Activated naive CD4-positive, alpha-beta T cell treated with anti-CD3 and anti-CD28 coated beads, Interleukin-2, amount 10 ng/mL, durations not matched to agents 7 days and 5 days (primary cell): Measurements from ENCODE around the gene KLRF1.
A peak's percentile ranks its signal among the peaks of the same experiment; 100 is the strongest.

ENCODE experiments used
- CTCF ChIA-PET: fragments of 350-600 bp; sonication (Branson Sonifier 250); formaldehyde crosslinking; loops from one replicate; lab custom pipeline; 2021; ENCODE audit warnings: antibody characterized with exemption; lab: Charles Lee
- DNase-seq: peaks from one replicate; pipeline ENCODE4 v3.0.0-alpha.2; 2020
- H3K27ac Mint-ChIP-seq: one replicate; pipeline ENCODE4 v1.8.0; 2021; ENCODE audit warnings: mild to moderate bottlenecking, moderate library complexity, mixed read lengths
- H3K27me3 Mint-ChIP-seq: one replicate; pipeline ENCODE4 v1.8.0; 2021; ENCODE audit warnings: mild to moderate bottlenecking, mixed read lengths
- H3K36me3 Mint-ChIP-seq: one replicate; pipeline ENCODE4 v1.8.0; 2021; ENCODE audit warnings: mixed read lengths
- H3K4me1 Mint-ChIP-seq: one replicate; pipeline ENCODE4 v1.8.0; 2021; ENCODE audit warnings: mixed read lengths
- H3K4me3 Mint-ChIP-seq: one replicate; pipeline ENCODE4 v1.8.0; 2021; ENCODE audit warnings: mild to moderate bottlenecking, moderate library complexity, mixed read lengths
- H3K9me3 Mint-ChIP-seq: one replicate; pipeline ENCODE4 v1.8.0; 2021; ENCODE audit warnings: mixed read lengths

Gene KLRF1

DNA sequence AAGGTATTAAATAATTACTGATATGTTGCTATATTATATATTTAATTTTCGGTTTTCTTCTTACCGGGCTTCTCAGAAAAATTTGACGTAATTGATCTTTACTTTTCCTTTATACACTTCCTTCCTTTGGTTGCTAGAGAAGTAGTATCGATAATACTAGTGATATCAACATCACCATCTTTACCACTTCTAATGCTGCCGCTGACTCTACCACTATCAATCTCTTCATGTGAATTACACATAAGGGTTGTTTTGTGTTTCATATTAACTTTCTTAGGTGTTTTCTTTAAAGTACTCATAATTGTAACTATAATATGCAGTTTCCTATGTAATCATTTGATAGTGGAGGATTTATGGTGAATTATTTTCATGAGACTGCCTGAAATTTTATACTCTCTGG lies 30.9 kb upstream of the KLRF1 start:
- peaks cover 60% of the 10 kb centered on the region for H3K4me1 Mint-ChIP-seq
- CTCF ChIA-PET, result interaction anchor here (3.2 to 10.7 kb wide), 3 partner anchors 18 to 71 kb away, joined by 15 to 657 read pairs (median 31); partner anchors contain the start of genes CD69 and CLEC2B

DNA sequence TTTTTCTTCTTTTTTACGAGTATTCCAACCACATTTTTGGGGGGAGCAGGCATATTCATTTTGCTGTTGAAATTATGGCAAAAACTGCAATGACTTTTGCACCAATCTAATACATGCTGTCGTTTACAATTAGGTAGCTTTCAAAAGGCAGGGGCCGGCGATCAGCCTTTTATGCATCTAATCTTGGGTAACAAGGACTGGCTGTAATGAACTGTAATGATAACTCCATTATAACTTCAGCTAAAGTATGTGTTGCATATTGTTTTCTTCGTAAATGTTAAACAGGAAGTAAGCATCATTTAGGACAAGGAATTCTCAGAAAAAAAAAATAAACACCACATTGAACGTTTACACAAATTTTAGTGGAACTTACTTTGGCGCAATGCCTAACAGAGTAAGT lies 30.3 kb upstream of the KLRF1 start:
- Mint-ChIP-seq H3K27me3 (no peaks in the 10 kb centered on the region), H3K4me1 (peaks cover 53% of the 10 kb centered on the region), H3K9me3 (peaks cover 4% of the 10 kb centered on the region), H3K27ac (peak overlapping the region; percentile 95), H3K36me3 (peaks cover 7% of the 10 kb centered on the region), H3K4me3 (peak overlapping the region; percentile 74)
- CTCF ChIA-PET, result interaction anchor here (1.1 to 10.7 kb wide), 11 partner anchors 11 to 164 kb away, joined by 3 to 657 read pairs (median 6); partner anchors contain the start of genes CD69 and CLEC2B
- DNase-seq, result peak; percentile 50

More for the DNA sequence above, 30.9 kb upstream of the KLRF1 start:
- H3K27me3 Mint-ChIP-seq, result no peaks in the 10 kb centered on the region
- H3K27ac Mint-ChIP-seq, result peak overlapping the region; percentile 95
- H3K36me3 Mint-ChIP-seq, result peaks cover 13% of the 10 kb centered on the region
- peaks cover 6% of the 10 kb centered on the region for H3K9me3 Mint-ChIP-seq
- DNase-seq, result no peak
- H3K4me3 Mint-ChIP-seq, result peak overlapping the region; percentile 74

DNA sequence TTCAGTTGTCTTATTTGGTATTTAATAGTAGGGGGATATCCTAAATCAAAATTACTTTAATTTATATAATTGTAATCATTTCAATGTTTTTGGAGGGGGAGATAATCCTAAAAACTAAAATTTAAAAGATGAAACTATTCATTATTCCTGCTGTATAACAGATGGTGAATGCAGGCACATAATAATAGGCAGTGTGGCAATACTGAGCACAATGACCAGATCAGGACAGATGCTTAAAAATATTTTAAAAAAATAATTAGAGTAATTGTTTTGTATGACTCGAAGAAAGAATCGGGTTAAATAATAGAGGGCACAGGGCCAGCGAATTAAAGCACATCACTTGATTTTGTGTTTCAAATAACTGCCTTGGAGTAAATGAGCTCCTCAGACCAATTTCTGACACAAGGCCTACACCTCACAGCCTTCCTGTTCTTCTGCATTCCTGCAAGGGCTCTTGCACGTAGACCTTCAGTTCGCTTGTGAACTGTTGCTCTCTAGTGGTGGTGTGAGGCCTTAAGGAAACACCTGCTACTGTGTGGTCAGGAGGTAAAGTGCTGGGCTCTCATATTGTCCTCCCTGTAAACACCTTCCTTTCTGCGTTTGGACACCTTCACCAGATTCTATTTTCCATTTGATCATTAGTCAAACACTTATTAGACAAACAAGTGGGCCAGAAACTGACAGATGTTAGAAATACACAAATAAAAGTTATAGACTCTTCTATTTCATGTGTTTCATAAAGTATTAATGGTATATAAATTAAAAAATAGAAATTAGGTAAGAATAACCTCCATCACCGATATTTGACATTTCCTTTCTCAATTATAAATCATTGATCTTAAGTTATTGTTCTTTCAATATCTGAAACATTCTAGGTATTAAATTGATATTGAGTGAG lies 29.3 kb upstream of the KLRF1 start:
- H3K4me3 Mint-ChIP-seq, result peak overlapping the region; percentile 74
- H3K4me1 Mint-ChIP-seq, result peaks cover 45% of the 10 kb centered on the region
- DNase-seq, result peak; percentile 81
- H3K27ac Mint-ChIP-seq, result peak overlapping the region; percentile 95
- CTCF ChIA-PET, result interaction anchor here (0.6 to 10.7 kb wide), 20 partner anchors 8 to 345 kb away, joined by 3 to 657 read pairs (median 4); partner anchors contain the start of genes CD69, CLEC2B and CLEC2D
- peaks cover 4% of the 10 kb centered on the region for H3K27me3 Mint-ChIP-seq
- peaks cover 3% of the 10 kb centered on the region for H3K9me3 Mint-ChIP-seq
- peaks cover 3% of the 10 kb centered on the region for H3K36me3 Mint-ChIP-seq

DNA sequence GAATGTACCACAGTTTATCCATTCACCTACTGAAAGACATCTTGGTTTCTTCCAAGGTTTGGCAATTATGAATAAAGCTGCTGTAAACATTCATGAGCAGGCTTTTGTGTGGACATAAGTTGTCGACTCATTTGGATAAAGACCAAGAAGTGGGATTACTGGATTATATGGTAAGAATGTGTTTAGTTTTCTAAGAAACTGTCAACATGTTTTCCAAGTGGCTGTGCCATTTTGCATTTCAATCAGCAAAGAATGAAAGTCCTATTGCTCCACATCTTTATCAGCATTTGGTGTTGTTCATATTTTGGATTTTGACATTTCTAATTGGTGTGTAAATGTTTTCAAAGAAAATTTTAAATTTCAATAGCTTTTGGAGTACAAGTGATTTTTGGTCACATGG lies 27.3 kb upstream of the KLRF1 start:
- no peak overlapping the region for H3K4me3 Mint-ChIP-seq
- DNase-seq, result no peak
- H3K36me3 Mint-ChIP-seq, result no peaks in the 10 kb centered on the region
- H3K27ac Mint-ChIP-seq, result no peak overlapping the region
- H3K27me3 Mint-ChIP-seq, result peaks cover 10% of the 10 kb centered on the region
- CTCF ChIA-PET, result interaction anchor here (0.8 to 10.7 kb wide), 6 partner anchors 10 to 340 kb away, joined by 3 to 657 read pairs (median 6); partner anchors contain the start of gene CD69
- H3K4me1 Mint-ChIP-seq, result peaks cover 29% of the 10 kb centered on the region
- H3K9me3 Mint-ChIP-seq, result peaks cover 3% of the 10 kb centered on the region

DNA sequence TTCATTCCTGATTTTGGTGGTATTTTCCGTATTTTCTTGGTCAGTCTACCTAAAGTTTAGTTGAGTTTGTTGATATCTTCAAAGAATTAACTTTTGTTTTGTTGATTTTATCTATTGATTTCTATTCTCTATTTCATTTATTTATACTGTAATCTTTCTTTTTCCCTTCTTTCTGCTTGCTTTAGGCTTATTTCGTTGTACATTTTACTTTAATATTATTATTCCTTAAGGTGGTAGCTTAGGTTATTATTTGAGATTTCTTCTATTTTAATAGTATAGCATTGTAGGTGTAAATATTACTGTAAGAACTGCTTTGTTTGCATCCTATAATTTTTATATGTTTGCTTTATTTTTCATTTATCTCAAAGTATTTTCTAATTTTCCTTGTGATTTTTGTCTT lies 21.4 kb upstream of the KLRF1 start:
- no peak for DNase-seq
- CTCF ChIA-PET, result interaction anchor here (1.3 to 5.6 kb wide), 2 partner anchors 8 to 56 kb away, joined by 8 to 32 read pairs; no protein-coding TSS in a partner anchor
- Mint-ChIP-seq H3K27ac (no peak overlapping the region), H3K36me3 (no peaks in the 10 kb centered on the region), H3K27me3 (peaks cover 23% of the 10 kb centered on the region), H3K9me3 (peaks cover 3% of the 10 kb centered on the region), H3K4me3 (no peak overlapping the region), H3K4me1 (peaks cover 7% of the 10 kb centered on the region)

DNA sequence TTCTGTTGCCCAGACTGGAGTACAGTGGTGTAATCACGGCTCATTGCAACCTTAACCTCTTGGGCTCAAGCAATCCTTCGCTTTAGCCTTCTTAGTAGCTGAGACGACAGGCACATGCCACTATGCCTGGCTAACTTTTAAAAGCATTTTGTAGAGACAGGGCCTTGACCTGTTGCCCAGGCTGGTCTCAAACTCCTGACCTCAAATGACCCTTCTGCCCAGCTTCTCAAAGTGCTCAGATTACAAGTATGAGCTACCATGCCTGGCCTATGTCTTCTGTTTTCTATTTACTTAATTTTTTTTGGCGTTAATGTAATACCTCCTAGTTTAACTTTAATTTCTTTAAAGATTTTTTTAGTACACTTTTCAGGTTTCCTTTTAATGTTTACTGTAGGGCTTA lies 20.6 kb upstream of the KLRF1 start:
- no peak overlapping the region for H3K27ac Mint-ChIP-seq
- DNase-seq, result no peak
- CTCF ChIA-PET, result interaction anchor here (1.3 to 5.6 kb wide), 2 partner anchors 9 to 57 kb away, joined by 8 to 32 read pairs; no protein-coding TSS in a partner anchor
- H3K9me3 Mint-ChIP-seq, result no peaks in the 10 kb centered on the region
- H3K36me3 Mint-ChIP-seq, result no peaks in the 10 kb centered on the region
- H3K4me1 Mint-ChIP-seq, result peaks cover 9% of the 10 kb centered on the region
- peaks cover 27% of the 10 kb centered on the region for H3K27me3 Mint-ChIP-seq
- no peak overlapping the region for H3K4me3 Mint-ChIP-seq

DNA sequence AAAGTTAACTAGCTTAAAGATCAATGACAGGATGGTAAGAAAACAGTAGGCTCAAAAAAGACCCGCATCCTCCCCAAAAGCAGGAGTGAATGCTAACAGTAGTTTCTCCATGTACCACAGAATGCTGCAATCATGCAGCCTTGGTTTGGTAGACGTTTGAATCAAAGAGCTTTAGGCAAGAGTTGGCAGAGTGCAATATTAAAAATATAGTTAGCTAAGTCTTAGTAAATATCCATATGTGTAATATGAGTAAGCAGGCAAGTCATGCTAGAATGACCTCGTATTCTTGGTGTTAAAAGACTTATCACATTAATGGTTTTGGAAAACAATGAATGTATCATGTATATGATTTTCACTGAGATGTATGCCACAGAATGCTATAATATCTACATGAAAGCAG lies 18.8 kb upstream of the KLRF1 start:
- H3K4me1 Mint-ChIP-seq, result peaks cover 14% of the 10 kb centered on the region
- no peaks in the 10 kb centered on the region for H3K9me3 Mint-ChIP-seq
- H3K27me3 Mint-ChIP-seq, result peaks cover 26% of the 10 kb centered on the region
- no peak overlapping the region for H3K27ac Mint-ChIP-seq
- DNase-seq, result no peak
- H3K36me3 Mint-ChIP-seq, result no peaks in the 10 kb centered on the region
- CTCF ChIA-PET, result interaction anchor here (0.8 to 5.6 kb wide), 4 partner anchors 11 to 206 kb away, joined by 3 to 32 read pairs (median 4); no protein-coding TSS in a partner anchor
- no peak overlapping the region for H3K4me3 Mint-ChIP-seq

DNA sequence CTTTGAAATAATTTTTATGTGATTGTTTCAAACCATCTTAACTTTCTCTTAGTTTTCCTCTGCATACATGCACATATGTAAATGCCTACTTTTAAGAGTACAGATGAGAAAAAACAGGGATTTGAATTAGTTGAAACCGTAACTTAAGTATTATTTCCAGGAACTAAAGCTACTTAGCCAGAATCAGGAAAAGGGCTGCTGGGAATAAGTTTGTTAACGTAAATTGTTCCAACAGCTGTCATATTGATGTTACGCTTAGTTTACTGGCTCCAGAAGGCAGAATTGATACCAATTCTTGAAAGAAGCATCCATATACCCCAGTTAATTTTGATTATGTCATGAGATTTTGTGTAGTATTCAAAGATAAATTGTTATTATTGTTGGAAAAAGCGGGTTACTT lies 17.9 kb upstream of the KLRF1 start:
- Mint-ChIP-seq H3K27ac (no peak overlapping the region), H3K27me3 (peaks cover 30% of the 10 kb centered on the region), H3K36me3 (no peaks in the 10 kb centered on the region), H3K9me3 (no peaks in the 10 kb centered on the region), H3K4me1 (peaks cover 22% of the 10 kb centered on the region), H3K4me3 (no peak overlapping the region)
- CTCF ChIA-PET, result interaction anchor here (0.8 to 5.6 kb wide), 5 partner anchors 10 to 131 kb away, joined by 3 to 32 read pairs (median 5); no protein-coding TSS in a partner anchor
- no peak for DNase-seq

DNA sequence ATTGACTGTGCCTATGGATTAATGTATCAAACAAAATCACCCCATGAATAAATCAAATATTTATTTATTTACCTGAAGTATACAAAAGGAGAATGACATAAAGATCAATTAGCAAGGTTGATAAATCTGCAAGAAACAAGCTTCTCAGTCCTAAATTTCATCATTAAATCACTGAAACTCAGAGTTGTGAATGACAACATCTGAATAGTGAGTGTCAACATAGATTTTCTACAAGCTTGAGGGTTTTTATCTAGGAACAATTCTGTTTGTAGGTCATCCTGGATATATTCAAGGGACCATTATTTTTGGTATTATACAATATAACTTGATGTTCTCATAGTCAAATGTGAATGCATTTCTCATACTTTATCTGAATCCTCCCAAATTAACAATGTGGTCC lies 17.4 kb upstream of the KLRF1 start:
- DNase-seq, result no peak
- no peaks in the 10 kb centered on the region for H3K9me3 Mint-ChIP-seq
- H3K27ac Mint-ChIP-seq, result no peak overlapping the region
- no peaks in the 10 kb centered on the region for H3K36me3 Mint-ChIP-seq
- H3K27me3 Mint-ChIP-seq, result peaks cover 30% of the 10 kb centered on the region
- no peak overlapping the region for H3K4me3 Mint-ChIP-seq
- CTCF ChIA-PET, result interaction anchor here (0.9 to 5.6 kb wide), 6 partner anchors 10 to 102 kb away, joined by 3 to 32 read pairs (median 4); no protein-coding TSS in a partner anchor
- H3K4me1 Mint-ChIP-seq, result peaks cover 23% of the 10 kb centered on the region

DNA sequence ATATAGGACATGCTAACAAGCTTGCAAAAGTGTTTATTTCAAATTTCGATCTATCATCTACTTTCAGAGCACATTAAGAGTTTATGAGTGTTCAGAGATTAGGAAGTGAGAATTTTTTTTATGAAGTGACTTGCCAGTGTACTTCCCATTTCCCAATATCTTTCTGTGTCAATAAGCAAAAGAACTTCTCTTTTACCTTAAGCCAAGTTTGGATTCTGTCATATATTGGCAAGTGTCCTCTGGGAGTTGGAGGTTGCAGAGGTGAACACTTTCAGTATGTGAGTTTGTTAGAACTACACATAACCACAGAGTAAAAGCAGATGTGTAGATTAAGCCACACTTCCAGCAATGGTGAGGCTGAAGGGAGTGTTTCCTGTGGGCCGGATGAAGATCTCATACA lies 16.6 kb upstream of the KLRF1 start:
- Mint-ChIP-seq H3K4me3 (no peak overlapping the region), H3K27ac (no peak overlapping the region), H3K36me3 (no peaks in the 10 kb centered on the region), H3K4me1 (peaks cover 23% of the 10 kb centered on the region), H3K27me3 (peaks cover 30% of the 10 kb centered on the region), H3K9me3 (no peaks in the 10 kb centered on the region)
- DNase-seq, result no peak
- CTCF ChIA-PET, result interaction anchor here (0.9 to 5.6 kb wide), 6 partner anchors 11 to 101 kb away, joined by 3 to 56 read pairs (median 4); no protein-coding TSS in a partner anchor

DNA sequence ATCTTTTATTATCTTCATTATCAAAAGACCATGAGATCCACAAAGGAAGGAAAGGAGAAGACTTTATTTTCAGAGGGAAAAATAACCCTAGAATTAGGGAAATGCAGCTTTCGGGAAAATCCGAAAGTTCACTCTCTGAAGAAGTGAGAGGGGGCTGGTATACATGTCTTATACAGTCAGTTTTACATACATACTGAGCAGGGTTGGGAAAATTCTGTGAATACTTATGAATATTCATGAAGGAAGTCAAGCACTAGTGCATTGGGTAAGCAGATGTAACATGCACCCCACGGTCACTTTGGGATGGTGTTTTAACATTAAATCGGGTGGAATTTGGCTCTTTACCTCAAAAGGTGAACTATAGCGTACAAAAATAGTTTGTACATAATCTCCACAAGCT lies 15.7 kb upstream of the KLRF1 start:
- Mint-ChIP-seq H3K4me3 (no peak overlapping the region), H3K27me3 (peaks cover 28% of the 10 kb centered on the region), H3K27ac (no peak overlapping the region), H3K36me3 (no peaks in the 10 kb centered on the region), H3K4me1 (peaks cover 23% of the 10 kb centered on the region), H3K9me3 (no peaks in the 10 kb centered on the region)
- DNase-seq, result no peak
- CTCF ChIA-PET, result interaction anchor here (1.1 to 4.0 kb wide), 3 partner anchors 61 to 128 kb away, joined by 4 to 56 read pairs (median 6); no protein-coding TSS in a partner anchor

DNA sequence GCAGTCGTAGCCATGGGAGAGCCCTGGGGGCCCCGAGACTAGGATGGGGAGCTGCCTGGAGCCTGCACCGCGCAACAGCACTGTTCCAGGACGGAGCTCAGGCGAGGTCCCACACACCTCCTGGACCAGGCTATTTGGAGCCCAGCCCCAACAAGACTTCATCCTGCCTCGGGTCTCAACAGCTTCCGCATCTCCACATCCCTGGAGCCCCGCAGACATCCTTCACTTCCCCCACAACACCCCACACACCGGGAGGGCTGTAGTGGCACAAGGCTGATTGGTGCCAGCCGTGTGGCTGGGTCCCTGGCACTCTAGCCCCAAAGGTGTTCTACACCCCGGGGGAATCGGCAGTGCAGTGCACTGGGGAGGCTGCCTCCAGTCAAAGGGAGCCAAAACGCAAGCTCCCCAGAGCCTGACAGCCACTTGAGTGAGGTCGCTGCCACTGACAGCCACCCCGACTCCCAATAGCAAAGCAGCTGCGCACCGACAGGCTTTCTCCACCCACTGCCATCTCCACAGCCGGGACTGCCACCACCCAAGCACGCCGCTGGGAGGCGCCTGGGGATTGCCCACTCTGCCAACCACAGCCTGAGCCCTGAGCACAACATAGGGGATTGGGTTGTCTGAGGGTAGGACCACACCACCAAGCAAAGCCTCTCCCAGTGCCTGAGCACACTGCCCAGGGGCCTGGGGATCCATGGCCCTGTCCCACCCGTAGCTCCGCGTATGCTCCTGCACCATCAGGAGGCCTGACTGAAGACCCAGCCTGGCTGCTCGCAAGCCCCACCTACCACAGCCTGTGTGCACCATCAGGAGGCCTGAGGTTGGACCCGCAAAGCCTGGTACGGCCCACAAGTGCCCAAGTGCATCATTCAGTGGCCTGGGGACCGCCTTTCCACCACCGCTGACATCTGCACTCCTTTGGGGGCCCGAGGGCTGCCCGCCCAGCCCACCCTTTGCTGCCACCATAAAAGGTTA lies 13.2 kb upstream of the KLRF1 start:
- Mint-ChIP-seq H3K36me3 (no peaks in the 10 kb centered on the region), H3K4me3 (peak overlapping the region; percentile 81), H3K27me3 (peaks cover 34% of the 10 kb centered on the region), H3K4me1 (peaks cover 26% of the 10 kb centered on the region), H3K27ac (peak overlapping the region; percentile 77), H3K9me3 (no peaks in the 10 kb centered on the region)
- CTCF ChIA-PET, result interaction anchor here (0.6 to 4.0 kb wide), 34 partner anchors 10 to 339 kb away, joined by 3 to 56 read pairs (median 4); partner anchors contain the start of gene CLEC12B
- peak; percentile 93 for DNase-seq

DNA sequence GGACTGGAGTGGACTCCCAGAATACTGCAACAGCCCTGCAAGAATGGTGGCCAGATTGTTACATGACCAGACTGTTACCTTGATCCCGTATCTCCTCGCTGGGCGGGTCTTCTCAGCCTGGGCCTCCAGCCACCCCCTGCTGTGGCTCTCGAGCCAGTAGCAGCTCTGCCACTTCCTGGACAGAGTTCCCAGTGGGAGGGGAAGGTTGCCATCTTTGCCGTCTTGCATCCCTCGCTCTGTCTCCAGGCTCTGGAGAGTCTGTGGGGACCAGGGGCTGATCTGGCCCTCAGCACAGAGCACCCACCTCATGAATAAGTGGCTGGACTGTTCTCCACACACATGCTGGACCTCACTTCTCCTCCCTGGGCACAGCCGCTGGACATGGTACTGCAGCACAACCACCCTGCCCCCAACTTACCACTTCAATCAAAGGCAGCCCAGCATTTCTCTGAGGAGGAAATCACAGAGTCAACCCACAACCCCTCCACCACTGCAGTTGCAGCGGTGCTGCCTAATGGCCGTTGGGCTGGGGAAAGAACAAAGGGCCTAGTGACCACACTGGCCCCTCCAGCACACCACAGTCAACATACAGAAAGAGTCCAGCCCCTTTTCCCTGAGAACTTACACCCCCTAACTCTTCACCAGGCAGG lies 6.9 kb upstream of the KLRF1 start:
- Mint-ChIP-seq H3K9me3 (peaks cover 1% of the 10 kb centered on the region), H3K36me3 (peaks cover 1% of the 10 kb centered on the region), H3K27me3 (peaks cover 60% of the 10 kb centered on the region), H3K4me3 (no peak overlapping the region), H3K27ac (no peak overlapping the region), H3K4me1 (peaks cover 4% of the 10 kb centered on the region)
- no peak for DNase-seq
- CTCF ChIA-PET, result no interaction called here
